Loucy (cell line): ENCODE measurements around the gene ZCCHC4.

Experiments used
- H2AFZ ChIP-seq: fragments of 200-600 bp; sonication (generic); 2 replicates; pipeline ENCODE4 v1.6.0; 2016; ENCODE audit warnings: antibody characterized with exemption, mild to moderate bottlenecking, low read length, moderate library complexity
- H3F3A ChIP-seq: fragments of 200-600 bp; 2 replicates; pipeline ENCODE4 v1.6.0; 2016; ENCODE audit warnings: antibody characterized with exemption, low read depth, mild to moderate bottlenecking
- H3K27me3 ChIP-seq: fragments of 200-600 bp; sonication (generic); 2 replicates; pipeline ENCODE4 v1.6.1; 2014; ENCODE audit warnings: low read length, mild to moderate bottlenecking; ENCODE audit not compliant: insufficient read depth, poor library complexity, severe bottlenecking
- H3K36me3 ChIP-seq: fragments of 200-600 bp; sonication (generic); 2 replicates; pipeline ENCODE4 v1.6.1; 2016; ENCODE audit warnings: low read length; ENCODE audit not compliant: insufficient read depth
- H3K4me1 ChIP-seq: fragments of 200-600 bp; sonication (generic); 2 replicates; pipeline ENCODE4 v1.5.1; 2014; ENCODE audit warnings: low read length, mild to moderate bottlenecking; ENCODE audit not compliant: insufficient read depth, poor library complexity, severe bottlenecking
- H3K4me2 ChIP-seq: fragments of 200-600 bp; sonication (generic); 2 replicates; pipeline ENCODE4 v1.6.0; 2014; ENCODE audit warnings: antibody characterized with exemption, low read length, low read depth, mild to moderate bottlenecking; ENCODE audit not compliant: poor library complexity, severe bottlenecking
- H3K4me3 ChIP-seq: fragments of 200-600 bp; sonication (generic); 2 replicates; pipeline ENCODE4 v1.5.1; 2014; ENCODE audit warnings: low read length, mild to moderate bottlenecking, mixed read lengths; ENCODE audit not compliant: poor library complexity, severe bottlenecking
- H3K79me2 ChIP-seq: fragments of 200-600 bp; sonication (generic); 2 replicates; pipeline ENCODE4 v1.6.1; 2014; ENCODE audit warnings: low read length; ENCODE audit not compliant: insufficient read depth
- H3K9ac ChIP-seq: fragments of 200-600 bp; sonication (generic); 2 replicates; pipeline ENCODE4 v1.6.0; 2014; ENCODE audit warnings: mild to moderate bottlenecking, low read depth, low read length, moderate library complexity; ENCODE audit not compliant: poor library complexity, severe bottlenecking
- H3K9me2 ChIP-seq: fragments of 200-600 bp; sonication (generic); replicated peaks from 2 replicates; pipeline ENCODE4 v1.6.1; 2016; ENCODE audit warnings: low read depth, low read length, mixed read lengths
- H3K9me3 ChIP-seq: fragments of 200-600 bp; sonication (generic); 2 replicates; pipeline ENCODE4 v1.6.1; 2014; ENCODE audit warnings: mild to moderate bottlenecking, antibody characterized with exemption, low read length, low read depth; ENCODE audit not compliant: insufficient read depth
- H4K20me1 ChIP-seq: fragments of 200-600 bp; sonication (generic); 2 replicates; pipeline ENCODE4 v1.6.0; 2014; ENCODE audit warnings: antibody characterized with exemption, low read length, mild to moderate bottlenecking; ENCODE audit not compliant: insufficient read depth, poor library complexity, severe bottlenecking
- CTCF ChIP-seq: fragments of 200-600 bp; sonication (generic); conservative IDR thresholded peaks from 2 replicates; pipeline ENCODE4 v1.5.1; 2014; ENCODE audit warnings: mild to moderate bottlenecking, antibody characterized with exemption, low read length
- EZH2phosphoT487 ChIP-seq: fragments of 200-600 bp; IDR thresholded peaks from 2 replicates; pipeline ENCODE4 v1.6.1; 2018; ENCODE audit warnings: antibody characterized with exemption, mild to moderate bottlenecking, moderate library complexity, borderline replicate concordance

The ZCCHC4 gene

GRCh38 chr4:25406081-25406692, 93.6 kb downstream of the ZCCHC4 start:
- H4K20me1 ChIP-seq, result no peaks in the 10 kb centered on the region
- H3K79me2 ChIP-seq, result no peaks in the 10 kb centered on the region
- no peak overlapping the region for H3K9ac ChIP-seq
- no peak overlapping the region for H3K4me3 ChIP-seq
- no peak overlapping the region for H3K4me2 ChIP-seq
- no peaks in the 10 kb centered on the region for H3K4me1 ChIP-seq
- no peaks in the 10 kb centered on the region for H3K9me2 ChIP-seq
- peaks cover 62% of the 10 kb centered on the region; the same call in 1 of the 2 replicates for H3K36me3 ChIP-seq
- H3K27me3 ChIP-seq, result no peaks in the 10 kb centered on the region
- H3F3A ChIP-seq, result no peaks in the 10 kb centered on the region
- TF ChIP-seq EZH2phosphoT487, result no peak
- no peak for TF ChIP-seq CTCF
- no peak overlapping the region for H2AFZ ChIP-seq
- H3K9me3 ChIP-seq, result no peaks in the 10 kb centered on the region

GRCh38 chr4:25410820-25411529, 98.4 kb downstream of the ZCCHC4 start:
- Histone ChIP-seq H3K9me2 (no peaks in the 10 kb centered on the region), H4K20me1 (no peaks in the 10 kb centered on the region), H3K9me3 (no peaks in the 10 kb centered on the region), H3K4me2 (no peak overlapping the region), H3F3A (no peaks in the 10 kb centered on the region), H3K4me1 (no peaks in the 10 kb centered on the region), H3K79me2 (no peaks in the 10 kb centered on the region), H3K27me3 (no peaks in the 10 kb centered on the region), H3K9ac (no peak overlapping the region), H3K4me3 (no peak overlapping the region), H3K36me3 (peaks cover 66% of the 10 kb centered on the region), H2AFZ (no peak overlapping the region)
- TF ChIP-seq CTCF (no peak), EZH2phosphoT487 (no peak)

GRCh38 chr4:25413261-25413660, 100.7 kb downstream of the ZCCHC4 start:
- Histone ChIP-seq H3F3A (no peaks in the 10 kb centered on the region), H4K20me1 (no peaks in the 10 kb centered on the region), H3K36me3 (peaks cover 76% of the 10 kb centered on the region)

More at GRCh38 chr4:25413261-25413660, 100.7 kb downstream of the ZCCHC4 start:
- Histone ChIP-seq H3K9me2 (no peaks in the 10 kb centered on the region), H3K4me1 (no peaks in the 10 kb centered on the region), H3K9ac (no peak overlapping the region), H3K4me2 (no peak overlapping the region), H3K4me3 (no peak overlapping the region), H3K27me3 (no peaks in the 10 kb centered on the region), H2AFZ (no peak overlapping the region), H3K79me2 (no peaks in the 10 kb centered on the region), H3K9me3 (no peaks in the 10 kb centered on the region)
- TF ChIP-seq CTCF (no peak), EZH2phosphoT487 (no peak)
